A673 (cell line): ENCODE results near the gene PACSIN2. TPM values are rescaled to one million over a fixed set of nuclear protein-coding genes. Genes with fewer than 3 reads are reported as not detected.
"Not testable (repeated sequence)": the region's sequence is repeated elsewhere in the genome, so short reads cannot be mapped to it uniquely, and the experiment has no call there.

ENCODE experiments used
- BruUV-seq: library from RNA; stranded (reverse); fragments of 400-500 nt; replicated peaks from 2 replicates; lab custom pipeline; 2021; lab: Mats Ljungman, UMichigan
- CTCF ChIA-PET: fragments of 300-600 bp; sonication (Branson Sonifier 250); formaldehyde crosslinking; loops from one replicate; lab custom pipeline; 2022; ENCODE audit warnings: antibody characterized with exemption; lab: Charles Lee
- POLR2A ChIA-PET: fragments of 300-600 bp; sonication (Branson Sonifier 250); formaldehyde crosslinking; loops from one replicate; lab custom pipeline; 2022; ENCODE audit warnings: antibody characterized with exemption; ENCODE audit not compliant: low non-redundant PET; lab: Charles Lee
- DNase-seq: peaks from one replicate; pipeline ENCODE4 v3.0.0-alpha.2; 2015; ENCODE audit warnings: low spot score
- H3K27ac ChIP-seq: fragments of 200-600 bp; sonication (generic); 2 replicates; pipeline ENCODE4 v1.5.1; 2016; ENCODE audit warnings: mixed run types, low read depth, mild to moderate bottlenecking, mixed read lengths, antibody characterized with exemption, low read length; ENCODE audit not compliant: poor library complexity, severe bottlenecking
- H3K27me3 ChIP-seq: fragments of 200-600 bp; sonication (generic); replicated peaks from 2 replicates; pipeline ENCODE4 v1.6.1; 2017; ENCODE audit warnings: mixed run types, low read depth, mild to moderate bottlenecking, mixed read lengths, antibody characterized with exemption, low read length; ENCODE audit not compliant: insufficient read depth, poor library complexity
- H3K36me3 ChIP-seq: fragments of 200-600 bp; sonication (generic); 2 replicates; pipeline ENCODE4 v1.6.1; 2016; ENCODE audit warnings: mixed run types, mild to moderate bottlenecking, mixed read lengths, antibody characterized with exemption, low read length; ENCODE audit not compliant: insufficient read depth, poor library complexity, severe bottlenecking
- H3K4me1 ChIP-seq: fragments of 200-600 bp; sonication (generic); 2 replicates; pipeline ENCODE4 v1.6.1; 2017; ENCODE audit warnings: mixed run types, mild to moderate bottlenecking, mixed read lengths, antibody characterized with exemption, low read length; ENCODE audit not compliant: insufficient read depth, poor library complexity, severe bottlenecking
- H3K4me3 ChIP-seq: fragments of 200-600 bp; sonication (generic); 2 replicates; pipeline ENCODE4 v1.5.1; 2016; ENCODE audit warnings: low read depth, mixed run types, mild to moderate bottlenecking, mixed read lengths, low read length; ENCODE audit not compliant: poor library complexity, severe bottlenecking
- H3K9me3 ChIP-seq: fragments of 200-600 bp; sonication (generic); 2 replicates; pipeline ENCODE4 v1.6.1; 2016; ENCODE audit warnings: mixed run types, low read depth, mild to moderate bottlenecking, mixed read lengths, antibody characterized with exemption, low read length; ENCODE audit not compliant: poor library complexity, severe bottlenecking
- EZH2 ChIP-seq: fragments of 200-600 bp; sonication (generic); IDR thresholded peaks from 2 replicates; pipeline ENCODE4 v1.6.1; 2017; ENCODE audit warnings: borderline replicate concordance, low read depth, mild to moderate bottlenecking, mixed read lengths, antibody characterized with exemption, low read length; ENCODE audit not compliant: poor library complexity, severe bottlenecking
- intact Hi-C: fragments of 100-400 bp; cut with micrococcal nuclease; formaldehyde crosslinking; loops from one replicate; pipeline ENCODE4 v1.10.0; 2022; ENCODE audit not compliant: unreplicated experiment
- total RNA-seq: library from RNA; stranded (reverse); gene quantifications from 2 replicates; pipeline ENCODE4 v1.2.3, GENCODE V29; 2021
- TF ChIP-seq, protein P1 (sequence below): fragments of 300-800, 200-600 bp; sonication (generic); conservative IDR thresholded peaks from 2 replicates; pipeline ENCODE4 v1.5.1; 2017; ENCODE audit warnings: low read depth, mild to moderate bottlenecking, antibody characterized with exemption, low read length, moderate library complexity, mixed read lengths

The PACSIN2 gene
- total RNA-seq, 1 experiment from 2014 or later = 51.8 TPM

DNA sequence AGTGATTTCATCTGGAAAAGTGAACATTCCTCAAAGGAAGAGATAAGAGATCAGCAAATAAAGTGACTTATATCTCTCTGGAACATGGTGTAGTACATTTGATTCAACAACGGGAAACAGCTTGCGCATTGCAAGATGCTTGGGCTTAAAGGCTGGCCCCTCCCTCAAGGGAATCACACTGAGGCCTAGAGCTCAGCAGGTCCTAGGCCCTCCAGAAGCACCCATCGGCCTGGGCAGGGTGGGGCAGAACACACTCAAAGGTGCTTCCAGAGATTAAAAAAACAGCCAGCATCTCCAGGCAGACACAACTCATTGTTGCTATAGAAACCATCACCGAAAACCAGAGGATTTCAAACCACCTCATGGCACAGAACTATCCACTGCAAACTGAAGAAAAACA lies 88.8 kb downstream of the PACSIN2 start:
- no peak overlapping the region for H3K27ac ChIP-seq
- ChIA-PET CTCF (interaction anchor here (0.6 kb wide), 1 partner anchor 13 kb away, joined by 6 read pairs; no protein-coding TSS in a partner anchor), POLR2A (no interaction called here)

DNA sequence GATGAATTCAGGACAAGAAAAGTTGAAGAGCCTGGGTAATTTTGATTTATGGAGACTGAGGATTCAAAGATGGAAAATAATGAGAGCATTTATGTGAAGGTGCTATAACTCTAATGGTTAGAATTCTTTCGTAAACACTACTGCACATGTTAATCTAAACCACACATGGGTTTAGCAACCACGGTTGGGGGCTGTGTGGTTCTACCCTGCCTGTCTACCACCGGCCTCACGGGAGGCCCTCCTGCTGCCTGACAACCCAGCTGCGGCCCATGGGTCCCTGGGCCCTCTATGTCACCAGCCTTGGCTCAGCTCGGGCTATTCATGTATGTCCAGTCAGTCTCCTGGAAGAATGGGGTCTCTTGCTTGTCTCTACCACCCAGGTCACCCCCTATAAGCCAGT lies 89.4 kb downstream of the PACSIN2 start:
- no peak overlapping the region for H3K4me3 ChIP-seq
- no peaks in the 10 kb centered on the region for H3K27me3 ChIP-seq
- POLR2A ChIA-PET = no interaction called here
- DNase-seq = no peak
- no peak overlapping the region for H3K27ac ChIP-seq
- no peaks in the 10 kb centered on the region for H3K4me1 ChIP-seq
- no peaks in the 10 kb centered on the region for H3K36me3 ChIP-seq
- CTCF ChIA-PET = interaction anchor here (0.6 kb wide), 1 partner anchor 382 kb away, joined by 3 read pairs; no protein-coding TSS in a partner anchor
- intact Hi-C loops = no loop called here
- TF ChIP-seq, protein P1, sequence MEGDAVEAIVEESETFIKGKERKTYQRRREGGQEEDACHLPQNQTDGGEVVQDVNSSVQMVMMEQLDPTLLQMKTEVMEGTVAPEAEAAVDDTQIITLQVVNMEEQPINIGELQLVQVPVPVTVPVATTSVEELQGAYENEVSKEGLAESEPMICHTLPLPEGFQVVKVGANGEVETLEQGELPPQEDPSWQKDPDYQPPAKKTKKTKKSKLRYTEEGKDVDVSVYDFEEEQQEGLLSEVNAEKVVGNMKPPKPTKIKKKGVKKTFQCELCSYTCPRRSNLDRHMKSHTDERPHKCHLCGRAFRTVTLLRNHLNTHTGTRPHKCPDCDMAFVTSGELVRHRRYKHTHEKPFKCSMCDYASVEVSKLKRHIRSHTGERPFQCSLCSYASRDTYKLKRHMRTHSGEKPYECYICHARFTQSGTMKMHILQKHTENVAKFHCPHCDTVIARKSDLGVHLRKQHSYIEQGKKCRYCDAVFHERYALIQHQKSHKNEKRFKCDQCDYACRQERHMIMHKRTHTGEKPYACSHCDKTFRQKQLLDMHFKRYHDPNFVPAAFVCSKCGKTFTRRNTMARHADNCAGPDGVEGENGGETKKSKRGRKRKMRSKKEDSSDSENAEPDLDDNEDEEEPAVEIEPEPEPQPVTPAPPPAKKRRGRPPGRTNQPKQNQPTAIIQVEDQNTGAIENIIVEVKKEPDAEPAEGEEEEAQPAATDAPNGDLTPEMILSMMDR = no peak
- no peak for TF ChIP-seq EZH2
- BruUV-seq = no TSS peak
- H3K9me3 ChIP-seq = no peaks in the 10 kb centered on the region

More for the DNA sequence above, 88.8 kb downstream of the PACSIN2 start:
- intact Hi-C loops = no loop called here
- no peak overlapping the region for H3K4me3 ChIP-seq
- H3K27me3 ChIP-seq = no peaks in the 10 kb centered on the region
- H3K4me1 ChIP-seq = no peaks in the 10 kb centered on the region
- BruUV-seq = no TSS peak
- no peaks in the 10 kb centered on the region for H3K9me3 ChIP-seq
- DNase-seq = no peak
- H3K36me3 ChIP-seq = no peaks in the 10 kb centered on the region
- TF ChIP-seq, protein P1 = no peak
- TF ChIP-seq EZH2 = no peak

DNA sequence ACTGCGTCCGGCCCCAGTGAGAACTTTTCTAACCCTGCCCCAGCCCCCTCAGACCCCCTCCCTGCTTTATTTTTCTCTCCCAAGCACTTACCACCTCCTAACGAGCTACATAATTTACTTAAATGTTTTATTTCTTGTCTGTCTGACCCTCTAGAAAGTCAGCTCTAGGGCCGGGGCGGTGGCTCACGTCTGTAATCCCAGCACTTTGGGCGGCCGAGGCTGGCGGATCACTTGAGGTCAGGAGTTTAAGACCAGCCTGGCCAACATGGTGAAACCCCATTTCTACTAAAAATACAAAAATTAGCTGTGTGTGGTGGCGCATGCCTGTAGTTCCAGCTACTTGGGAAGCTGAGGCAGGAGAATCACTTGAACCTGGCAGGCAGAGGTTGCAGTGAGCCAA lies 89.9 kb downstream of the PACSIN2 start:
- H3K9me3 ChIP-seq, DNase-seq, BruUV-seq, H3K27me3 ChIP-seq, POLR2A ChIA-PET, H3K4me1 ChIP-seq, H3K27ac ChIP-seq, H3K36me3 ChIP-seq, H3K4me3 ChIP-seq, intact Hi-C loops: not testable (repeated sequence)
- CTCF ChIA-PET = interaction anchor here (0.6 kb wide), 1 partner anchor 381 kb away, joined by 3 read pairs; no protein-coding TSS in a partner anchor

DNA sequence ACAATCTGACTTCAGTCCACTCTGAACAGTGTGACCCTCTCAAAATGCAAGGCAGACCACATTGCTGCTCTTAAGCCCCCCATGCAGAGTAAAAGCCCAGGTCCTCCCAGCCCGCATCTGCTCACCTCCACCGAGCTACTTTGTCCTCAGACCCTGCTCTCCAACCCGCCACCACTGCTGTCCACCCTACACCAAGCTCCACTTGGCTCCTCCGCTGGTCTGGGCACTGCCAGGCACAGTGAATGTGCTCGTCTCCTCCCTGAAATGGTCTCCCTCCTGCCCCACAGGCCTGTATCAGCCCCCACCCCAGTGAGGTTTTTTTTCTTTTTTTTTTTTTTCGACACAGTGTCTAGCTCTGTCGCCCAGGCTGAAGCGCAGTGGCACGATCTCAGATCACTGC lies 90.5 kb downstream of the PACSIN2 start:
- H3K4me1 ChIP-seq = no peaks in the 10 kb centered on the region
- ChIA-PET CTCF (interaction anchor here (0.7 kb wide), 2 partner anchors 213 to 357 kb away, joined by 4 to 5 read pairs; no protein-coding TSS in a partner anchor), POLR2A (no interaction called here)
- no peak for DNase-seq
- H3K36me3 ChIP-seq = no peaks in the 10 kb centered on the region
- no peak overlapping the region for H3K27ac ChIP-seq
- H3K27me3 ChIP-seq = no peaks in the 10 kb centered on the region
- BruUV-seq = no TSS peak
- no peak overlapping the region for H3K4me3 ChIP-seq
- TF ChIP-seq EZH2 = no peak
- TF ChIP-seq, protein P1 = no peak
- intact Hi-C loops = no loop called here
- H3K9me3 ChIP-seq = no peaks in the 10 kb centered on the region
